ENCODE results near the gene ALG5.

ALG5 gene

GRCh38 chr13:36918246-36919131 is 80.7 kb downstream of the ALG5 start:
- Histone ChIP-seq H2BK15ac (ENCODE audit: low read length) (no peak overlapping the region), H2BK5ac (ENCODE audit: low read length) (no peak overlapping the region), H3K4ac (ENCODE audit: low read length) (no peak overlapping the region), H2AK5ac (ENCODE audit: low read depth, low read length) (no peak overlapping the region), H3K27ac (replicated peaks; ENCODE audit: low read length) (no peak overlapping the region), H3K27me3 (ENCODE audit: control insufficient read depth in 3 of 3, insufficient read depth in 3 of 3, low read depth in 1 of 3, low read length in 3 of 3) (peaks cover 0 to 37% (median 5%) of the 10 kb centered on the region in 3 experiments), H3K23ac (ENCODE audit: low read depth, low read length, poor library complexity) (no peak overlapping the region), H2BK120ac (ENCODE audit: low read depth, low read length) (no peak overlapping the region), H4K8ac (ENCODE audit: low read depth, low read length) (no peak overlapping the region), H3K9ac (ENCODE audit: low read depth, low read length, poor library complexity) (no peak overlapping the region), H4K91ac (ENCODE audit: low read depth, low read length, poor library complexity) (no peak overlapping the region), H3K9me3 (replicated peaks in 1 of 2; ENCODE audit: control insufficient read depth in 2 of 2, insufficient read depth in 1 of 2, low read depth in 1 of 2, low read length in 2 of 2) (no peaks in the 10 kb centered on the region), H3K36me3 (replicated peaks in 1 of 2; ENCODE audit: control insufficient read depth in 2 of 2, insufficient read depth in 2 of 2, low read length in 2 of 2) (no peaks in the 10 kb centered on the region), H3K18ac (ENCODE audit: low read length) (no peak overlapping the region), H3K4me3 (ENCODE audit: low read length in 2 of 2) (peak overlapping the region in 1 of 2 donors; percentile 54), H2BK12ac (ENCODE audit: low read length) (no peak overlapping the region), H3K14ac (ENCODE audit: low read length) (no peak overlapping the region), H3K4me1 (ENCODE audit: control insufficient read depth in 2 of 2, insufficient read depth in 1 of 2, low read depth in 1 of 2, low read length in 2 of 2) (peaks cover 2 to 21% of the 10 kb centered on the region in 2 donors), H3K4me2 (ENCODE audit: insufficient read depth, low read length, poor library complexity, severe bottlenecking) (peak overlapping the region; percentile 77), H2AFZ (ENCODE audit: low read length) (peak overlapping the region; percentile 81), H3K79me1 (ENCODE audit: low read depth, low read length) (no peaks in the 10 kb centered on the region)
- DNase-seq (ENCODE audit: low spot score), result no peak
- no CpG with 5 or more reads among the region's 12 CpGs for WGBS, 2 donors (ENCODE audit: extremely low coverage in 2 of 2, insufficient read length in 2 of 2, insufficient replicate concordance in 1 of 2)

GRCh38 chr13:36917311-36917710 is 81.8 kb downstream of the ALG5 start:
- DNase-seq (ENCODE audit: low spot score), result no peak
- H3K27ac ChIP-seq (replicated peaks; ENCODE audit: low read length), result no peak overlapping the region
- no peak overlapping the region for H4K8ac ChIP-seq (ENCODE audit: low read depth, low read length)
- no peak overlapping the region for H2AK5ac ChIP-seq (ENCODE audit: low read depth, low read length)
- H3K4me2 ChIP-seq (ENCODE audit: insufficient read depth, low read length, poor library complexity, severe bottlenecking), result no peak overlapping the region
- H3K36me3 ChIP-seq (replicated peaks in 1 of 2; ENCODE audit: control insufficient read depth in 2 of 2, insufficient read depth in 2 of 2, low read length in 2 of 2), result no peaks in the 10 kb centered on the region
- H3K14ac ChIP-seq (ENCODE audit: low read length), result no peak overlapping the region
- no peak overlapping the region for H2BK120ac ChIP-seq (ENCODE audit: low read depth, low read length)
- H3K9me3 ChIP-seq (replicated peaks in 1 of 2; ENCODE audit: control insufficient read depth in 2 of 2, insufficient read depth in 1 of 2, low read depth in 1 of 2, low read length in 2 of 2), result no peaks in the 10 kb centered on the region
- peaks cover 2 to 24% of the 10 kb centered on the region in 2 donors for H3K4me1 ChIP-seq (ENCODE audit: control insufficient read depth in 2 of 2, insufficient read depth in 1 of 2, low read depth in 1 of 2, low read length in 2 of 2)
- H2BK5ac ChIP-seq (ENCODE audit: low read length), result no peak overlapping the region
- H2BK12ac ChIP-seq (ENCODE audit: low read length), result no peak overlapping the region
- H3K18ac ChIP-seq (ENCODE audit: low read length), result no peak overlapping the region
- no peak overlapping the region for H3K4ac ChIP-seq (ENCODE audit: low read length)
- no peak overlapping the region for H4K91ac ChIP-seq (ENCODE audit: low read depth, low read length, poor library complexity)
- no peak overlapping the region for H3K4me3 ChIP-seq (ENCODE audit: low read length in 2 of 2)
- no peaks in the 10 kb centered on the region for H3K79me1 ChIP-seq (ENCODE audit: low read depth, low read length)
- H2AFZ ChIP-seq (ENCODE audit: low read length), result no peak overlapping the region
- peaks cover 0 to 27% (median 5%) of the 10 kb centered on the region in 3 experiments for H3K27me3 ChIP-seq (ENCODE audit: control insufficient read depth in 3 of 3, insufficient read depth in 3 of 3, low read depth in 1 of 3, low read length in 3 of 3)
- no peak overlapping the region for H2BK15ac ChIP-seq (ENCODE audit: low read length)
- H3K9ac ChIP-seq (ENCODE audit: low read depth, low read length, poor library complexity), result no peak overlapping the region
- H3K23ac ChIP-seq (ENCODE audit: low read depth, low read length, poor library complexity), result no peak overlapping the region
- WGBS, 2 donors (ENCODE audit: extremely low coverage in 2 of 2, insufficient read length in 2 of 2, insufficient replicate concordance in 1 of 2), result no CpG with 5 or more reads among the region's 3 CpGs

GRCh38 chr13:36915896-36916640 is 83.1 kb downstream of the ALG5 start:
- H3K4me3 ChIP-seq (ENCODE audit: low read length in 2 of 2), result no peak overlapping the region
- no CpG with 5 or more reads among the region's 6 CpGs for WGBS, 2 donors (ENCODE audit: extremely low coverage in 2 of 2, insufficient read length in 2 of 2, insufficient replicate concordance in 1 of 2)
- peaks cover 2 to 24% of the 10 kb centered on the region in 2 donors for H3K4me1 ChIP-seq (ENCODE audit: control insufficient read depth in 2 of 2, insufficient read depth in 1 of 2, low read depth in 1 of 2, low read length in 2 of 2)
- no peak for DNase-seq (ENCODE audit: low spot score)
- no peak overlapping the region for H3K4ac ChIP-seq (ENCODE audit: low read length)
- H4K91ac ChIP-seq (ENCODE audit: low read depth, low read length, poor library complexity), result no peak overlapping the region
- no peak overlapping the region for H2AFZ ChIP-seq (ENCODE audit: low read length)
- H4K8ac ChIP-seq (ENCODE audit: low read depth, low read length), result no peak overlapping the region
- no peak overlapping the region for H3K4me2 ChIP-seq (ENCODE audit: insufficient read depth, low read length, poor library complexity, severe bottlenecking)
- no peak overlapping the region for H2BK5ac ChIP-seq (ENCODE audit: low read length)
- H2BK120ac ChIP-seq (ENCODE audit: low read depth, low read length), result no peak overlapping the region
- H3K27ac ChIP-seq (replicated peaks; ENCODE audit: low read length), result no peak overlapping the region
- no peaks in the 10 kb centered on the region for H3K9me3 ChIP-seq (replicated peaks in 1 of 2; ENCODE audit: control insufficient read depth in 2 of 2, insufficient read depth in 1 of 2, low read depth in 1 of 2, low read length in 2 of 2)
- H3K23ac ChIP-seq (ENCODE audit: low read depth, low read length, poor library complexity), result no peak overlapping the region
- no peak overlapping the region for H2BK12ac ChIP-seq (ENCODE audit: low read length)
- H3K9ac ChIP-seq (ENCODE audit: low read depth, low read length, poor library complexity), result no peak overlapping the region
- no peak overlapping the region for H2BK15ac ChIP-seq (ENCODE audit: low read length)
- H2AK5ac ChIP-seq (ENCODE audit: low read depth, low read length), result no peak overlapping the region
- no peak overlapping the region for H3K18ac ChIP-seq (ENCODE audit: low read length)
- H3K14ac ChIP-seq (ENCODE audit: low read length), result no peak overlapping the region
- peaks cover 0 to 15% (median 5%) of the 10 kb centered on the region in 3 experiments for H3K27me3 ChIP-seq (ENCODE audit: control insufficient read depth in 3 of 3, insufficient read depth in 3 of 3, low read depth in 1 of 3, low read length in 3 of 3)
- no peaks in the 10 kb centered on the region for H3K36me3 ChIP-seq (replicated peaks in 1 of 2; ENCODE audit: control insufficient read depth in 2 of 2, insufficient read depth in 2 of 2, low read length in 2 of 2)
- no peaks in the 10 kb centered on the region for H3K79me1 ChIP-seq (ENCODE audit: low read depth, low read length)

- H3K18ac ChIP-seq (ENCODE audit: low read length), result no peak overlapping the region
- no CpG with 5 or more reads among the region's 5 CpGs for WGBS, 2 donors (ENCODE audit: extremely low coverage in 2 of 2, insufficient read length in 2 of 2, insufficient replicate concordance in 1 of 2)
Observed at GRCh38 chr13:36915106-36915505, 84.0 kb downstream of the ALG5 start.

More at GRCh38 chr13:36915106-36915505, 84.0 kb downstream of the ALG5 start:
- no peak overlapping the region for H3K23ac ChIP-seq (ENCODE audit: low read depth, low read length, poor library complexity)
- no peak overlapping the region for H2BK120ac ChIP-seq (ENCODE audit: low read depth, low read length)
- no peak overlapping the region for H3K4ac ChIP-seq (ENCODE audit: low read length)
- H3K27ac ChIP-seq (replicated peaks; ENCODE audit: low read length), result no peak overlapping the region
- DNase-seq (ENCODE audit: low spot score), result no peak
- H2AK5ac ChIP-seq (ENCODE audit: low read depth, low read length), result no peak overlapping the region
- no peak overlapping the region for H2BK15ac ChIP-seq (ENCODE audit: low read length)
- no peaks in the 10 kb centered on the region for H3K36me3 ChIP-seq (replicated peaks in 1 of 2; ENCODE audit: control insufficient read depth in 2 of 2, insufficient read depth in 2 of 2, low read length in 2 of 2)
- no peak overlapping the region for H3K14ac ChIP-seq (ENCODE audit: low read length)
- no peak overlapping the region for H3K9ac ChIP-seq (ENCODE audit: low read depth, low read length, poor library complexity)
- no peaks in the 10 kb centered on the region for H3K9me3 ChIP-seq (replicated peaks in 1 of 2; ENCODE audit: control insufficient read depth in 2 of 2, insufficient read depth in 1 of 2, low read depth in 1 of 2, low read length in 2 of 2)
- H2BK12ac ChIP-seq (ENCODE audit: low read length), result no peak overlapping the region
- H2BK5ac ChIP-seq (ENCODE audit: low read length), result no peak overlapping the region
- no peaks in the 10 kb centered on the region for H3K79me1 ChIP-seq (ENCODE audit: low read depth, low read length)
- no peak overlapping the region for H4K8ac ChIP-seq (ENCODE audit: low read depth, low read length)
- H2AFZ ChIP-seq (ENCODE audit: low read length), result no peak overlapping the region
- no peak overlapping the region for H4K91ac ChIP-seq (ENCODE audit: low read depth, low read length, poor library complexity)
- peaks cover 0 to 7% (median 5%) of the 10 kb centered on the region in 3 experiments for H3K27me3 ChIP-seq (ENCODE audit: control insufficient read depth in 3 of 3, insufficient read depth in 3 of 3, low read depth in 1 of 3, low read length in 3 of 3)
- H3K4me1 ChIP-seq (ENCODE audit: control insufficient read depth in 2 of 2, insufficient read depth in 1 of 2, low read depth in 1 of 2, low read length in 2 of 2), result peaks cover 2 to 24% of the 10 kb centered on the region in 2 donors
- H3K4me3 ChIP-seq (ENCODE audit: low read length in 2 of 2), result no peak overlapping the region
- H3K4me2 ChIP-seq (ENCODE audit: insufficient read depth, low read length, poor library complexity, severe bottlenecking), result no peak overlapping the region

Data from neuronal stem cell (in vitro differentiated cells).